ENCODE data around the gene VAT1L. TPM values are rescaled to one million over a fixed set of nuclear protein-coding genes. Genes with fewer than 3 reads are reported as not detected.

VAT1L gene
- total RNA-seq, 2 experiments from 2014 or later, result not detected

GRCh38 chr16:77759821-77760220 lies 28.5 kb upstream of the VAT1L start:
- no peaks in the 10 kb centered on the region for H3K9me3 Mint-ChIP-seq

GRCh38 chr16:77760800-77761199 lies 27.6 kb upstream of the VAT1L start:
- no peak overlapping the region for H3K27ac Mint-ChIP-seq
- ATAC-seq, result no peak

More at GRCh38 chr16:77759821-77760220, 28.5 kb upstream of the VAT1L start:
- Mint-ChIP-seq H3K4me3 (no peak overlapping the region), H3K36me3 (ENCODE audit: low read depth) (no peaks in the 10 kb centered on the region), H3K27me3 (peaks cover 9% of the 10 kb centered on the region), H3K4me1 (ENCODE audit: low read depth) (no peaks in the 10 kb centered on the region), H3K27ac (no peak overlapping the region)
- DNase-seq, result no peak
- TF ChIP-seq CTCF (IDR thresholded peaks at IDR 0.05), result no peak
- intact Hi-C loops (cut with micrococcal nuclease), result no loop called here
- ChIA-PET CTCF (no interaction called here), POLR2A (no interaction called here)
- no peak for ATAC-seq

GRCh38 chr16:77761204-77761603 lies 27.2 kb upstream of the VAT1L start:
- ATAC-seq, result no peak
- no peak for DNase-seq
- no peak overlapping the region for H3K27ac Mint-ChIP-seq
- H3K4me1 Mint-ChIP-seq (ENCODE audit: low read depth), result no peaks in the 10 kb centered on the region
- H3K27me3 Mint-ChIP-seq, result peaks cover 4% of the 10 kb centered on the region
- ChIA-PET CTCF (interaction anchor here (1.3 kb wide), 1 partner anchor 338 kb away, joined by 3 read pairs; the partner anchor contains the start of gene WWOX), POLR2A (no interaction called here)
- H3K4me3 Mint-ChIP-seq, result no peak overlapping the region
- TF ChIP-seq CTCF (IDR thresholded peaks at IDR 0.05), result no peak
- intact Hi-C loops (cut with micrococcal nuclease), result no loop called here
- no peaks in the 10 kb centered on the region for H3K36me3 Mint-ChIP-seq (ENCODE audit: low read depth)
- H3K9me3 Mint-ChIP-seq, result no peaks in the 10 kb centered on the region

More at GRCh38 chr16:77760800-77761199, 27.6 kb upstream of the VAT1L start:
- TF ChIP-seq CTCF (IDR thresholded peaks at IDR 0.05), result no peak
- Mint-ChIP-seq H3K9me3 (no peaks in the 10 kb centered on the region), H3K36me3 (ENCODE audit: low read depth) (no peaks in the 10 kb centered on the region), H3K27me3 (peaks cover 8% of the 10 kb centered on the region), H3K4me1 (ENCODE audit: low read depth) (no peaks in the 10 kb centered on the region), H3K4me3 (no peak overlapping the region)
- ChIA-PET CTCF (interaction anchor here (1.3 kb wide), 1 partner anchor 339 kb away, joined by 3 read pairs; the partner anchor contains the start of gene WWOX), POLR2A (no interaction called here)
- no peak for DNase-seq
- intact Hi-C loops (cut with micrococcal nuclease), result no loop called here

- DNase-seq (no peak), ATAC-seq (no peak)
- intact Hi-C loops (cut with micrococcal nuclease), result no loop called here
- Mint-ChIP-seq H3K4me1 (ENCODE audit: low read depth) (no peaks in the 10 kb centered on the region), H3K4me3 (no peak overlapping the region), H3K27ac (no peak overlapping the region), H3K9me3 (no peaks in the 10 kb centered on the region), H3K27me3 (peaks cover 2% of the 10 kb centered on the region), H3K36me3 (ENCODE audit: low read depth) (no peaks in the 10 kb centered on the region)
- POLR2A ChIA-PET, result no interaction called here
- TF ChIP-seq CTCF (IDR thresholded peaks at IDR 0.05), result no peak
- CTCF ChIA-PET, result no interaction called here
Observed at GRCh38 chr16:77762262-77762661, 26.1 kb upstream of the VAT1L start.

GRCh38 chr16:77763994-77764393 lies 24.4 kb upstream of the VAT1L start:
- DNase-seq (no peak), ATAC-seq (no peak)
- no peak overlapping the region for H3K27ac Mint-ChIP-seq
- POLR2A ChIA-PET, result no interaction called here
- H3K36me3 Mint-ChIP-seq (ENCODE audit: low read depth), result no peaks in the 10 kb centered on the region
- no peak overlapping the region for H3K4me3 Mint-ChIP-seq
- peaks cover 6% of the 10 kb centered on the region for H3K27me3 Mint-ChIP-seq
- intact Hi-C loops (cut with micrococcal nuclease), result no loop called here
- no peaks in the 10 kb centered on the region for H3K4me1 Mint-ChIP-seq (ENCODE audit: low read depth)
- CTCF ChIA-PET, result no interaction called here
- no peaks in the 10 kb centered on the region for H3K9me3 Mint-ChIP-seq
- no peak for TF ChIP-seq CTCF (IDR thresholded peaks at IDR 0.05)

All from activated CD8-positive, alpha-beta T cell treated with anti-CD3 and anti-CD28 coated beads for 36 hours (primary cell).